Measurements from ENCODE around the gene SCAND1.
"Not testable (repeated sequence)": the region's sequence is repeated elsewhere in the genome, so short reads cannot be mapped to it uniquely, and the experiment has no call there.

Gene SCAND1

DNA sequence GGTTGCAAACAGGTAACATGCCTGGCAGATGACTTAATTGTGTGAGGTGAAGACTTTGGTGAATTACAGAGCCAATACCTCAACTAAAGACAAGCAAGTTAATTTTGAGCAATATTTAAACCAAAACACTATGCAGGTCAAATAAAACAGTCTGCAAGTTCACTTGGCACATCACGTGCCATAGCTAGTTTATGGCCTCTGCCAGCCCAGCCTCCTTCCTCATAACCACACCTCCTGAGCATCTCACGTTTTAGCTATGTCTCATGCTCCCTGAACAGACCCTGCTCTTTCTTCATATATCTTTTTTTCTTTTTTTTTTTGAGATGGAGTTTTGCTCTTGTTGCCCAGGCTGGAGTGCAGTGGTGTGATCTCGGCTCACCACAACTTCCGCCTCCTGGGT is 9.6 kb upstream of the SCAND1 start:
- no peak overlapping the region for H3K27ac ChIP-seq (ENCODE audit: low read length)
- H3K36me3 ChIP-seq (ENCODE audit: control insufficient read depth, insufficient read depth, low read length), result no peaks in the 10 kb centered on the region
- peaks cover 2% of the 10 kb centered on the region; the same call in 1 of the 2 replicates for H3K4me1 ChIP-seq (ENCODE audit: control insufficient read depth, insufficient read depth, low read length)
- H3K27me3 ChIP-seq (ENCODE audit: control insufficient read depth, insufficient read depth, low read length), result no peaks in the 10 kb centered on the region
- H3K9me3 ChIP-seq (ENCODE audit: control insufficient read depth, insufficient read depth, low read length), result no peaks in the 10 kb centered on the region
- no peak overlapping the region for H3K4me3 ChIP-seq (ENCODE audit: low read length)
- WGBS (ENCODE audit: insufficient coverage, insufficient read length), result no CpG with 5 or more reads among the region's 4 CpGs
- no peak for DNase-seq (ENCODE audit: low read depth, low spot score)

DNA sequence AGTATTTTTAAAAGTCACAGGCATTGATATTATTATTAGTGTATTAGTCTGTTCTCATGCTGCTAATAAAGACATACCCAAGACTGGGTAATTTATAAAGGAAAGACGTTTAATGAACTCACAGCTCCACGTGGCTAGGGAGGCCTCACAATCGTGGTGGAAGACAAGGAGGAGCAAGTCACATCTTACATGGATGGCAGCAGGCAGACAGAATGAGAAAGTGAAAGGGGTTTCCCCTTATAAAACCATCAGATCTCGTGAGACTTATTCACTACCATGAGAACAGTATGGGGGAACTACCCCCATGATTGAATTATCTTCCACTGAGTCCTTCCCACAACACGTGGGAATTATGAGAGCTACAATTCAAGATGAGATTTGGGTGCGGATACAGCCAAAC is 5.0 kb upstream of the SCAND1 start:
- not testable (repeated sequence) for DNase-seq (ENCODE audit: low read depth, low spot score); H3K27me3 ChIP-seq (ENCODE audit: control insufficient read depth, insufficient read depth, low read length); H3K36me3 ChIP-seq (ENCODE audit: control insufficient read depth, insufficient read depth, low read length); H3K9me3 ChIP-seq (ENCODE audit: control insufficient read depth, insufficient read depth, low read length); H3K4me3 ChIP-seq (ENCODE audit: low read length); H3K4me1 ChIP-seq (ENCODE audit: control insufficient read depth, insufficient read depth, low read length); H3K27ac ChIP-seq (ENCODE audit: low read length)
- WGBS (ENCODE audit: insufficient coverage, insufficient read length), result no CpG with 5 or more reads among the region's 6 CpGs

DNA sequence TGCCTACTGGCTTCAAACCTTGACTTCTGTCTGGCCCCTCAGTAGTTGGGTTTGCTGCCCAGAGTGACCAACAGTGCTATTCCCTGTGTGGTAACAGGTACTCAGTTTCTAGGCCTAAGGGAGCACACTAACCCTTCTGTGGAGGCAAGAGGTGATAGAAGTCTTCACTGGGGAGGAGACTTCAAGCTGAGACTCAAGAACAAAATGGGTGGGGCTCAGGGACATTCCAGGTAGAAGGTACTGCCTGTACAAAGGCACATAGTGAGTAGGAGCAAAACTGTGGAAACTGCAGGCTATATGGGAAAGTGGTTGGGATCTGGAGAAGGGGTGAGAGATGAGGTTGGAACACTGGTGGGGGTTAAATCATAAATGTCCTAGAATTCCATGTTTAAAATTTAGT is 2.3 kb upstream of the SCAND1 start:
- H3K36me3 ChIP-seq (ENCODE audit: control insufficient read depth, insufficient read depth, low read length), result no peaks in the 10 kb centered on the region; the same call in 1 of the 2 replicates
- no peak overlapping the region for H3K4me3 ChIP-seq (ENCODE audit: low read length)
- no peaks in the 10 kb centered on the region for H3K27me3 ChIP-seq (ENCODE audit: control insufficient read depth, insufficient read depth, low read length)
- H3K27ac ChIP-seq (ENCODE audit: low read length), result no peak overlapping the region
- H3K9me3 ChIP-seq (ENCODE audit: control insufficient read depth, insufficient read depth, low read length), result no peaks in the 10 kb centered on the region
- H3K4me1 ChIP-seq (ENCODE audit: control insufficient read depth, insufficient read depth, low read length), result no peaks in the 10 kb centered on the region
- no peak for DNase-seq (ENCODE audit: low read depth, low spot score)

DNA sequence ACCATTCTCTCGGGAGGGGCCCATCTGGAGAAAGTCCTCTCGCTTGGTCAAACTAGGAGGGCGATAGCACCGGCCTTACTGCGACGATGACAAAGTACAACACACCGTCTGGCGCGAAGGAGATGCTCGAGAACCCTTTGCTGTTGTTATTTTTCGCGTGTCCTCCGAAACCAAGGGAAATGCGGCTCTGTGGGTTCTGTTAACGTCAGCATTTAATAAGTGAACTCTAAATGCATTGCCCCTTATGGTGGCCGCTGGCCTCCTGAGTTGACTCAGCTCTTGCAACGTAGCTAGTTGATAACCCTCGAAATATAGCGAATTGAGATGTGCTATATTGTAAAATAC is 577 bp upstream of the SCAND1 start:
- H3K4me3 ChIP-seq (ENCODE audit: low read length), result peak overlapping the region; percentile 61; the same call in 1 of the 2 replicates
- H3K27ac ChIP-seq (ENCODE audit: low read length), result no peak overlapping the region
- DNase-seq (ENCODE audit: low read depth, low spot score), result no peak
- H3K27me3 ChIP-seq (ENCODE audit: control insufficient read depth, insufficient read depth, low read length), result no peaks in the 10 kb centered on the region
- no peaks in the 10 kb centered on the region for H3K4me1 ChIP-seq (ENCODE audit: control insufficient read depth, insufficient read depth, low read length)
- no peaks in the 10 kb centered on the region for H3K9me3 ChIP-seq (ENCODE audit: control insufficient read depth, insufficient read depth, low read length)
- WGBS (ENCODE audit: insufficient coverage, insufficient read length), result no CpG with 5 or more reads among the region's 19 CpGs
- H3K36me3 ChIP-seq (ENCODE audit: control insufficient read depth, insufficient read depth, low read length), result no peaks in the 10 kb centered on the region; the same call in 1 of the 2 replicates

DNA sequence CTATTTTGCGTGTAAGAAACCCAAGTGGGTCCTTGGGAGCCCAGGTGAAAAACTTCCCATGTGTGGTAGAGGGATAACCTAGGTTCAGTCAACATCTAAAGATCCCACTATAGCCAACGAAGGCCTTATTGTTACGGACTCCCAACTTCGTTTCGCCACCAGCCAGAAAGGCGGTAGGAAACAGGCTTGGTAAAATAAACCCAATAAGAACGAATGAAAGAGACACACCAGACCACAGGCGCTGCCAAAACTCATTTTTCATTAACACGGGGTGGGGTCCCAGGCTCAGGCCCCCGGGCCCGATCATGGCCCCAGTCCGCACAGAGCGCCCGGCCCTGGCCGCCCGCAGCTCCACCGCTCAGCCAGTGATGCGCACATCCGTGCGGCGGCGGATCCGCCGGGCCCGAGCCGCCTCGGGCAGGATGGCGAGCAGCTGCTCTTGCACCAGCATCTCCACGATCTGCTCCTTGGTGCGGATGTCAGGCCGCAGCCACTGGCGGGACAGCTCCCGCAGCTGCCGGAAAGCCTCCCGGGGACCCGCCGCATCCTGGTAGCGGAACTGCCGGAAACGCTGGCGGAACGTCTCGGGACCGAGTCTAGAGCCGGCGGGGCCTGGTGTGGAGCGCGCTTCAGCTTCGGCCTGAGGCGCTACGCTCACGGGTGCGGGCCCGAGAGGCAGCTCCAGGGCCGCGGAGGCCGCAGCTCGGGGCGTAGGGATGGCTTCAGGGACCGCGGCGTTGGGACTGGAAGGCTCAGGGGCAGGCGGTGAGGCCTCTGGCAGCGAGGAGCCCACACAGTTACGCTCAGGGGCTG is 709 bp downstream of the SCAND1 start:
- Histone ChIP-seq H3K27me3 (ENCODE audit: control insufficient read depth, insufficient read depth, low read length) (no peaks in the 10 kb centered on the region), H3K4me3 (ENCODE audit: low read length) (peak overlapping the region; percentile 61), H3K9me3 (ENCODE audit: control insufficient read depth, insufficient read depth, low read length) (no peaks in the 10 kb centered on the region), H3K4me1 (ENCODE audit: control insufficient read depth, insufficient read depth, low read length) (no peaks in the 10 kb centered on the region), H3K27ac (ENCODE audit: low read length) (no peak overlapping the region), H3K36me3 (ENCODE audit: control insufficient read depth, insufficient read depth, low read length) (no peaks in the 10 kb centered on the region; the same call in 1 of the 2 replicates)
- DNase-seq (ENCODE audit: low read depth, low spot score), result no peak
- no CpG with 5 or more reads among the region's 65 CpGs for WGBS (ENCODE audit: insufficient coverage, insufficient read length)

DNA sequence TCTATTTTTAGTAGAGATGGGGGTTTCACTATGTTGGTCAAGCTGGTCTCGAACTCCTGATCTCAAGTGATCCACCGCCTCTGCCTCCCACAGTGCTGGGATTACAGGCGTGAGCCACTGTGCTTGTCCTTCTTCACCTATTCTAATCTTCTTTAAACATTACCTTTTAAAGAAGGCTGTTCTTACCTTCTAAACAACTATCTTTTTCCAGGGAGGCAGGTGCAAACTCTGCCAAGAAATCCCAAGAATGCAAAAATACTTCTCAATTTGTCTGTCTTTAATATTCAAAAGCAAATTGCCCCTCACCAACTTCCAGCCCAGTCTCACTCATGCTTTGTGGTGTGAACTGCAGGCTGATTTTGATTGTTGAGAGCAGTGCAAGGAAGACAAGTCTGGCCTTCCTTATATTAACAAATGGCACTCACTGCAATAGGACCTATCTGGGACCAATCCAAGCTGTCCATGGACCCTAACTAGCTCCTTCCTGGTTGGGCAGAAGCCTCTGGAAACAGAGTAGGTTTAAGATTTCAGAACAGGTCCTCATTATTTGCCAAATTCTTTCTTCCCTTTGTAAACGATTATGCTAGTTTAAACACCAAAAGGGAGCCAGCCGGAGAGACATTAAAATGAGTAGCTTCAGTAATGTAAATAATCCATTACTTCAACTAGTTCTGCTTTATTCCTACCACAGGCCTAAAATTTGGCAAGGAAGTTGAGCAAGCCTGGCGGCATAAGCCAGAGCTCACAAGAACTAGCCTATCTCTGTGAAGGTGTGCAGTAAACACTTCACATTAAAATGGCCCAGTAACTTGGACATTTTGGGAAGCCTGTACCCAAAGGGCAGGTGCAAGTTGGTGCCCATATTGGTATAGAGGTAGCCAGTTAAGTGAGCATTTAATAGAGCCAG is 1.6 kb downstream of the SCAND1 start:
- no peak for DNase-seq (ENCODE audit: low read depth, low spot score)
- H3K9me3 ChIP-seq (ENCODE audit: control insufficient read depth, insufficient read depth, low read length), result no peaks in the 10 kb centered on the region

DNA sequence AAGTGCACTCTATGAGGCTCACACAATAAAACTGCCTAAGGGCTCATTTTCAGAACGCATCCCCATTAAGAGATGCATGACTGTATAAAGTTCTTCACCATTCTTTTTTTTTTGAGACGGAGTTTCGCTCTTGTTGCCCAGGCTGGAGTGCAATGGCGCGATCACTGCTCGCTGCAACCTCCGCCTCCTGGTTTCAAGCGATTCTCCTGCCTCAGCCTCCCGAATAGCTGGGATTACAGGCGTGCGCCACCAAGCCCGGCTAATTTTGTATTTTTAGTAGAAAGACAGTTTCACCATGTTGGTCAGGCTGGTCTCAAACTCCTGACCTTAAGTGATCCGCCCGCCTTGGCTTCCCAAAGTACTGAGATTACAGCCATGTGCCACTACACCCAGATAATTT is 2.2 kb downstream of the SCAND1 start:
- not testable (repeated sequence) for DNase-seq (ENCODE audit: low read depth, low spot score); H3K27me3 ChIP-seq (ENCODE audit: control insufficient read depth, insufficient read depth, low read length); H3K4me3 ChIP-seq (ENCODE audit: low read length); H3K27ac ChIP-seq (ENCODE audit: low read length); H3K36me3 ChIP-seq (ENCODE audit: control insufficient read depth, insufficient read depth, low read length); H3K4me1 ChIP-seq (ENCODE audit: control insufficient read depth, insufficient read depth, low read length); H3K9me3 ChIP-seq (ENCODE audit: control insufficient read depth, insufficient read depth, low read length)
- WGBS (ENCODE audit: insufficient coverage, insufficient read length), result no CpG with 5 or more reads among the region's 14 CpGs

More for the DNA sequence above, 1.6 kb downstream of the SCAND1 start:
- Histone ChIP-seq H3K27me3 (ENCODE audit: control insufficient read depth, insufficient read depth, low read length) (no peaks in the 10 kb centered on the region), H3K36me3 (ENCODE audit: control insufficient read depth, insufficient read depth, low read length) (no peaks in the 10 kb centered on the region; the same call in 1 of the 2 replicates), H3K4me3 (ENCODE audit: low read length) (peak overlapping the region; percentile 61; the same call in 1 of the 2 replicates), H3K4me1 (ENCODE audit: control insufficient read depth, insufficient read depth, low read length) (no peaks in the 10 kb centered on the region), H3K27ac (ENCODE audit: low read length) (no peak overlapping the region)
- no CpG with 5 or more reads among the region's 6 CpGs for WGBS (ENCODE audit: insufficient coverage, insufficient read length)

DNA sequence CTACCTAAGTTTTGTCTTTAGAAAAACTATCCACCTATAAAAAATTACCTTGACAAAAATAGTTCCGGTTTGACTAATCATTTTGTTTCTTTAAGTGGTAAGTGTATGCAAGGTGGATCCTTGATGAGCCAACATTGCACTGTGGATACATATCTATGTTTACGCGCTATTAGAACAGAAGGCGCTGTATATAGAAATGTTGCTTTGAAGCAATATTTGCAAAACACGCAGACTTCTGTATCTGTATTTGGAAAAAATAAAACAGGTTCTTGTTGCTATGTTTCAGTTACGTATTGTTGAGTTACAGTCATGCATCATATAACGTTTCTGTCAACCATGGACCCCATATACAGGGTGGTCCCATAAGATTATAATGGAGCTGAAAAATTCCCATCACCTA is 4.2 kb downstream of the SCAND1 start:
- H3K9me3 ChIP-seq (ENCODE audit: control insufficient read depth, insufficient read depth, low read length), result no peaks in the 10 kb centered on the region
- no peak overlapping the region for H3K27ac ChIP-seq (ENCODE audit: low read length)
- no peaks in the 10 kb centered on the region for H3K4me1 ChIP-seq (ENCODE audit: control insufficient read depth, insufficient read depth, low read length)
- H3K4me3 ChIP-seq (ENCODE audit: low read length), result no peak overlapping the region
- WGBS (ENCODE audit: insufficient coverage, insufficient read length), result no CpG with 5 or more reads among the region's 7 CpGs
- DNase-seq (ENCODE audit: low read depth, low spot score), result no peak
- no peaks in the 10 kb centered on the region for H3K27me3 ChIP-seq (ENCODE audit: control insufficient read depth, insufficient read depth, low read length)
- H3K36me3 ChIP-seq (ENCODE audit: control insufficient read depth, insufficient read depth, low read length), result no peaks in the 10 kb centered on the region; the same call in 1 of the 2 replicates

DNA sequence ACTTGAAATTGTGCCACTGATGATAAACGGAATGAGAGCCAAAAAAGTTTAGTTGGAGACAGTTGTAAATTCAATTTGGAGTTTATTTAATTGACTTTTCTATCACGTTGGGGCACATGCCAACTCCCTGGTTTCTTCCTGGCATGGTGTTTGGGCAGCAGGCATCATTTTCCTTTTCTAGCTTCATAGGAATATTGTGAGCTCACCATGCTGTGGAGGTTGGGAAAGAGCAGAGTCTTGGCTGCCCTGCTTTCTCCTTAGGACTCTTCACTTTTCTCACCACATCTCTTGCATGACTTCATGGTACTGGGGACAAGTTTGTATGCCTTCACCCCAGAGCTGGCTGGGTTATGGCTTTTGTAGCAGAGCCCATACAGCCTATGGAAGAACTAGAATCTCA is 6.4 kb downstream of the SCAND1 start:
- Histone ChIP-seq H3K36me3 (ENCODE audit: control insufficient read depth, insufficient read depth, low read length) (0 out of 2 replicates have a peak, but pooled peaks cover 3% of the 10 kb centered on the region), H3K27me3 (ENCODE audit: control insufficient read depth, insufficient read depth, low read length) (no peaks in the 10 kb centered on the region), H3K9me3 (ENCODE audit: control insufficient read depth, insufficient read depth, low read length) (no peaks in the 10 kb centered on the region), H3K27ac (ENCODE audit: low read length) (no peak overlapping the region), H3K4me1 (ENCODE audit: control insufficient read depth, insufficient read depth, low read length) (no peaks in the 10 kb centered on the region), H3K4me3 (ENCODE audit: low read length) (no peak overlapping the region)
- DNase-seq (ENCODE audit: low read depth, low spot score), result no peak
- no CpG with 5 or more reads among the region's 2 CpGs for WGBS (ENCODE audit: insufficient coverage, insufficient read length)

DNA sequence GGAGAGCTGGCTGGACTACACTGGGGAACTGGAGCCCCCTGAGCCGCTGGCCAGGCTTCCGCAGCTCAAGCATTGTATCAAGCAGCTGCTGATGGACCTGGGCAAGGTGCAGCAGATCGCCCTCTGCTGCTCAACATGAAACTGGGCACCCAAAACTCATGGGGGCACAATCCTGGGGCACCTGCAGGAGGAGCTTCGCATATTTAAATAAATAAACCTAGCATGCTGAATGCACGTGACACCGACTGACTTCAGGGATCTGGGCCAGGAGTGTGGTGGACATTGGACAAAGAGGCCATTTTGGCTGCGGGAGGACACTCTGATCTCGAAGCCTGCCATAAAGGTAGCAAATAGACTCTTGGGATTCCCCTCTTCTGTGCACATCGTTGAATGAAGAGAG is 6.8 kb downstream of the SCAND1 start:
- no peak for DNase-seq (ENCODE audit: low read depth, low spot score)
- Histone ChIP-seq H3K27me3 (ENCODE audit: control insufficient read depth, insufficient read depth, low read length) (no peaks in the 10 kb centered on the region), H3K9me3 (ENCODE audit: control insufficient read depth, insufficient read depth, low read length) (no peaks in the 10 kb centered on the region), H3K36me3 (ENCODE audit: control insufficient read depth, insufficient read depth, low read length) (0 out of 2 replicates have a peak, but pooled peaks cover 3% of the 10 kb centered on the region), H3K4me1 (ENCODE audit: control insufficient read depth, insufficient read depth, low read length) (no peaks in the 10 kb centered on the region), H3K4me3 (ENCODE audit: low read length) (no peak overlapping the region), H3K27ac (ENCODE audit: low read length) (no peak overlapping the region)
- WGBS (ENCODE audit: insufficient coverage, insufficient read length), result no CpG with 5 or more reads among the region's 9 CpGs

Data from iPS DF 6.9 (cell line).